ENCODE data around the gene ZNF160. TPM values are rescaled to one million over a fixed set of nuclear protein-coding genes. Genes with fewer than 3 reads are reported as not detected.

ZNF160 gene
- total and polyA plus RNA-seq, 9 of the 15 experiments (the other 6 are each of a cell fraction or from before 2014, with no cell fraction given) = 3.6 to 22.1 (median 11.8) TPM

DNA sequence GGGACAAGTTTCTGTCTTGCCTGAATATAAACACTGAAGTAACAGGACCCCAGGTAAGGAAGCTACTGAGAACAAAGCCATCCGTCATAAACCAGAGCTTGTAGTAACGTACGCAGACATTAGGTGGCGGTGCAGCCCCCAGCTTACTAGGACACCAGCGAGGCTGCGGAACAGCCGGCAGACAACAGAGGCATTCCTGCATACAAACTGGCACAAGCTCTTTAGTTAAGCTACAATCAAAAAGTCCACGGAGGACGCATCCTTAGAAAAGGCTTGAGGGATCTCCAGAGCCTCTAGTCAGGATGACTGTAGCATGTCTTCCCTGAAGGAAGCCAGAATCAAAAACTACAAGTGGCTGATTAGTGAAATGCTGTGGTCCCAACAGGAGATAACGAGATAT is 26.2 kb downstream of the ZNF160 start:
- ATAC-seq (no peak), DNase-seq (ENCODE audit: extremely low read depth in 1 of 4, low spot score in 3 of 4) (peak in 3 of 4 experiments; percentile 20 to 27 (median 20)), FAIRE-seq (no peak)
- H3K27ac ChIP-seq (ENCODE audit: extremely low read depth, low read depth, low read length) = no peak overlapping the region
- no peak overlapping the region for H3K4me2 ChIP-seq (ENCODE audit: insufficient read depth, low read length)
- WGBS (ENCODE audit: insufficient coverage, low coverage, missing lambda C conversion rate) = 93% methylated on average over 10 of the region's 10 CpGs
- BruUV-seq (replicated peaks) = no TSS peak
- H3K79me2 ChIP-seq (ENCODE audit: control insufficient read depth, insufficient read depth, low read length) = peaks cover 6% of the 10 kb centered on the region; the same call in 2 of the 3 replicates
- peaks cover 48% of the 10 kb centered on the region; the same call in 2 of the 3 replicates for H3K36me3 ChIP-seq (ENCODE audit: control insufficient read depth, insufficient read depth, low read length)
- peaks cover 6% of the 10 kb centered on the region for H3K9me3 ChIP-seq (replicated peaks; ENCODE audit: control insufficient read depth, insufficient read depth, low read depth, low read length)
- CTCF ChIA-PET (ENCODE audit: low intra/inter-chr PET ratio) = no interaction called here
- TF ChIP-seq RAD21 (CRISPR knock-in tag; conservative IDR thresholded peaks at IDR 0.05 in 1 of 2, IDR thresholded peaks at IDR 0.05 in 1 of 2) (0 out of 4 replicates have a peak, but pooled peaks of 1 of the 2 experiments have one; percentile 6), ZNF311 (CRISPR knock-in tag; IDR thresholded peaks at IDR 0.05) (no peak)
- TF ChIP-seq, protein P1, sequence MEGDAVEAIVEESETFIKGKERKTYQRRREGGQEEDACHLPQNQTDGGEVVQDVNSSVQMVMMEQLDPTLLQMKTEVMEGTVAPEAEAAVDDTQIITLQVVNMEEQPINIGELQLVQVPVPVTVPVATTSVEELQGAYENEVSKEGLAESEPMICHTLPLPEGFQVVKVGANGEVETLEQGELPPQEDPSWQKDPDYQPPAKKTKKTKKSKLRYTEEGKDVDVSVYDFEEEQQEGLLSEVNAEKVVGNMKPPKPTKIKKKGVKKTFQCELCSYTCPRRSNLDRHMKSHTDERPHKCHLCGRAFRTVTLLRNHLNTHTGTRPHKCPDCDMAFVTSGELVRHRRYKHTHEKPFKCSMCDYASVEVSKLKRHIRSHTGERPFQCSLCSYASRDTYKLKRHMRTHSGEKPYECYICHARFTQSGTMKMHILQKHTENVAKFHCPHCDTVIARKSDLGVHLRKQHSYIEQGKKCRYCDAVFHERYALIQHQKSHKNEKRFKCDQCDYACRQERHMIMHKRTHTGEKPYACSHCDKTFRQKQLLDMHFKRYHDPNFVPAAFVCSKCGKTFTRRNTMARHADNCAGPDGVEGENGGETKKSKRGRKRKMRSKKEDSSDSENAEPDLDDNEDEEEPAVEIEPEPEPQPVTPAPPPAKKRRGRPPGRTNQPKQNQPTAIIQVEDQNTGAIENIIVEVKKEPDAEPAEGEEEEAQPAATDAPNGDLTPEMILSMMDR (IDR thresholded peaks at IDR 0.05 in 2 of 3, conservative IDR thresholded peaks at IDR 0.05 in 1 of 3; ENCODE audit: insufficient read depth in 2 of 3, low read depth in 1 of 3, low read length in 3 of 3) = peak; percentile 23 to 50 (median 43)
- no peak overlapping the region for H2AFZ ChIP-seq (ENCODE audit: low read depth, low read length)
- POLR2A ChIA-PET = interaction anchor here (0.6 kb wide), 1 partner anchor 207 kb away, joined by 3 read pairs; no protein-coding TSS in a partner anchor
- H3K9me1 ChIP-seq (ENCODE audit: control insufficient read depth, insufficient read depth, low read length) = no peaks in the 10 kb centered on the region
- no peaks in the 10 kb centered on the region for H3K27me3 ChIP-seq (ENCODE audit: control insufficient read depth in 2 of 2, insufficient read depth in 2 of 2, low read length in 2 of 2)
- in situ Hi-C loops (cut with MboI) = no loop called here
- H3K4me3 ChIP-seq = no peak overlapping the region
- H4K20me1 ChIP-seq (replicated peaks; ENCODE audit: control insufficient read depth, insufficient read depth, low read length) = no peaks in the 10 kb centered on the region
- no peak overlapping the region for H3K9ac ChIP-seq (ENCODE audit: insufficient read depth in 1 of 2, low read depth in 2 of 2, low read length in 2 of 2)
- intact Hi-C loops (cut with micrococcal nuclease) = no loop called here
- H3K4me1 ChIP-seq (replicated peaks in 1 of 2; ENCODE audit: control insufficient read depth in 2 of 2, insufficient read depth in 2 of 2, low read length in 2 of 2) = no peaks in the 10 kb centered on the region

All from K562 (cell line).